GM23338 (cell line): ENCODE measurements around the gene CX3CL1.
"Not testable (repeated sequence)": the region's sequence is repeated elsewhere in the genome, so short reads cannot be mapped to it uniquely, and the experiment has no call there.

ENCODE experiments used
- CTCF ChIP-seq, 2 experiments: fragments of 200-600 bp in 1 of 2; sonication (generic) in 1 of 2; conservative IDR thresholded peaks; 2 replicates each; pipeline versions ENCODE4 v1.5.1 to v1.6.1; 2016 to 2017; ENCODE audit warnings: antibody characterized with exemption in 2 of 2, low read depth in 2 of 2, mild to moderate bottlenecking in 2 of 2, moderate library complexity in 1 of 2
- EZH2 ChIP-seq: fragments of 200-600 bp; sonication (generic); IDR thresholded peaks from one replicate; pipeline ENCODE4 v1.8.0; 2017; ENCODE audit warnings: antibody characterized with exemption, mild to moderate bottlenecking, low read depth; ENCODE audit not compliant: unreplicated experiment
- EZH2phosphoT487 ChIP-seq: fragments of 200-600 bp; sonication (generic); IDR thresholded peaks from one replicate; pipeline ENCODE4 v1.8.1; 2018; ENCODE audit warnings: antibody characterized with exemption; ENCODE audit not compliant: unreplicated experiment
- JUNB ChIP-seq: IDR thresholded peaks from one replicate; pipeline ENCODE4 v1.6.1; 2016; ENCODE audit warnings: antibody characterized with exemption; ENCODE audit not compliant: unreplicated experiment
- NANOG ChIP-seq: IDR thresholded peaks from 2 replicates; pipeline ENCODE4 v1.6.1; 2016; ENCODE audit warnings: antibody characterized with exemption, borderline replicate concordance
- POLR2AphosphoS5 ChIP-seq: IDR thresholded peaks from 2 replicates; pipeline ENCODE4 v1.6.1; 2016; ENCODE audit warnings: antibody characterized with exemption, low read depth
- STAT1 ChIP-seq: IDR thresholded peaks from one replicate; pipeline ENCODE4 v1.6.1; 2016; ENCODE audit warnings: antibody characterized with exemption; ENCODE audit not compliant: unreplicated experiment
- ZNF114 ChIP-seq: fragments of 250-450 bp; sonication (Bioruptor Pico); IDR thresholded peaks from 2 replicates; pipeline ENCODE4 v1.5.0; 2020; ENCODE audit warnings: mild to moderate bottlenecking, moderate library complexity
- TF ChIP-seq, protein P1 (sequence below): IDR thresholded peaks from one replicate; pipeline ENCODE4 v1.6.1; 2018; ENCODE audit warnings: antibody characterized with exemption; ENCODE audit not compliant: unreplicated experiment

GRCh38 chr16:57374925-57375465, 2.7 kb downstream of the CX3CL1 start:
- TF ChIP-seq CTCF (conservative IDR thresholded peaks at IDR 0.05; ENCODE audit: low read depth in 2 of 2); EZH2; EZH2phosphoT487; NANOG; POLR2AphosphoS5; STAT1; ZNF114 (CRISPR knock-in tag); JUNB: not testable (repeated sequence)
- TF ChIP-seq, protein P1, sequence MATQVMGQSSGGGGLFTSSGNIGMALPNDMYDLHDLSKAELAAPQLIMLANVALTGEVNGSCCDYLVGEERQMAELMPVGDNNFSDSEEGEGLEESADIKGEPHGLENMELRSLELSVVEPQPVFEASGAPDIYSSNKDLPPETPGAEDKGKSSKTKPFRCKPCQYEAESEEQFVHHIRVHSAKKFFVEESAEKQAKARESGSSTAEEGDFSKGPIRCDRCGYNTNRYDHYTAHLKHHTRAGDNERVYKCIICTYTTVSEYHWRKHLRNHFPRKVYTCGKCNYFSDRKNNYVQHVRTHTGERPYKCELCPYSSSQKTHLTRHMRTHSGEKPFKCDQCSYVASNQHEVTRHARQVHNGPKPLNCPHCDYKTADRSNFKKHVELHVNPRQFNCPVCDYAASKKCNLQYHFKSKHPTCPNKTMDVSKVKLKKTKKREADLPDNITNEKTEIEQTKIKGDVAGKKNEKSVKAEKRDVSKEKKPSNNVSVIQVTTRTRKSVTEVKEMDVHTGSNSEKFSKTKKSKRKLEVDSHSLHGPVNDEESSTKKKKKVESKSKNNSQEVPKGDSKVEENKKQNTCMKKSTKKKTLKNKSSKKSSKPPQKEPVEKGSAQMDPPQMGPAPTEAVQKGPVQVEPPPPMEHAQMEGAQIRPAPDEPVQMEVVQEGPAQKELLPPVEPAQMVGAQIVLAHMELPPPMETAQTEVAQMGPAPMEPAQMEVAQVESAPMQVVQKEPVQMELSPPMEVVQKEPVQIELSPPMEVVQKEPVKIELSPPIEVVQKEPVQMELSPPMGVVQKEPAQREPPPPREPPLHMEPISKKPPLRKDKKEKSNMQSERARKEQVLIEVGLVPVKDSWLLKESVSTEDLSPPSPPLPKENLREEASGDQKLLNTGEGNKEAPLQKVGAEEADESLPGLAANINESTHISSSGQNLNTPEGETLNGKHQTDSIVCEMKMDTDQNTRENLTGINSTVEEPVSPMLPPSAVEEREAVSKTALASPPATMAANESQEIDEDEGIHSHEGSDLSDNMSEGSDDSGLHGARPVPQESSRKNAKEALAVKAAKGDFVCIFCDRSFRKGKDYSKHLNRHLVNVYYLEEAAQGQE = not testable (repeated sequence)
